H9 (cell line): ENCODE results near the gene HHIPL2. TPM values are rescaled to one million over a fixed set of nuclear protein-coding genes. Genes with fewer than 3 reads are reported as not detected.
A peak's percentile ranks its signal among the peaks of the same experiment; 100 is the strongest.

Experiments used
- DNase-seq: peaks from one replicate; pipeline ENCODE4 v3.0.0-alpha.2; 2017
- H2AFZ ChIP-seq: one replicate; pipeline ENCODE4 v1.6.1; 2013; ENCODE audit warnings: mild to moderate bottlenecking, low read length, control low read depth, moderate library complexity
- H2AK5ac ChIP-seq: 2 replicates; pipeline ENCODE4 v1.6.1; 2013; ENCODE audit warnings: low read length, control low read depth, mixed read lengths; ENCODE audit not compliant: insufficient read length
- H2BK120ac ChIP-seq: one replicate; pipeline ENCODE4 v1.6.1; 2013; ENCODE audit warnings: low read depth, mild to moderate bottlenecking, low read length, control low read depth, inconsistent platforms; ENCODE audit not compliant: poor library complexity, severe bottlenecking
- H2BK12ac ChIP-seq: 2 replicates; pipeline ENCODE4 v1.6.1; 2013; ENCODE audit warnings: low read length, control low read depth, mixed read lengths, low read depth; ENCODE audit not compliant: insufficient read length
- H2BK15ac ChIP-seq: 2 replicates; pipeline ENCODE4 v1.6.1; 2013; ENCODE audit warnings: low read depth, low read length, control low read depth
- H2BK20ac ChIP-seq: one replicate; pipeline ENCODE4 v1.6.1; 2013; ENCODE audit warnings: low read depth, mild to moderate bottlenecking, low read length, control low read depth, inconsistent platforms; ENCODE audit not compliant: poor library complexity, severe bottlenecking
- H2BK5ac ChIP-seq: 2 replicates; pipeline ENCODE4 v1.6.1; 2013; ENCODE audit warnings: low read length, control low read depth, mixed read lengths; ENCODE audit not compliant: insufficient read length
- H3K14ac ChIP-seq: 2 replicates; pipeline ENCODE4 v1.6.1; 2013; ENCODE audit warnings: low read length, control low read depth; ENCODE audit not compliant: insufficient read depth
- H3K18ac ChIP-seq: 2 replicates; pipeline ENCODE4 v1.6.1; 2013; ENCODE audit warnings: low read depth, mild to moderate bottlenecking, mixed read lengths, low read length, control low read depth; ENCODE audit not compliant: insufficient read length
- H3K23ac ChIP-seq: 2 replicates; pipeline ENCODE4 v1.6.1; 2013; ENCODE audit warnings: low read length, control low read depth, mixed read lengths, low read depth; ENCODE audit not compliant: insufficient read length
- H3K23me2 ChIP-seq: 2 replicates; pipeline ENCODE4 v1.6.1; 2013; ENCODE audit warnings: low read depth, mild to moderate bottlenecking, mixed read lengths, low read length, control low read depth; ENCODE audit not compliant: insufficient read length, poor library complexity, severe bottlenecking
- H3K27ac ChIP-seq: 2 replicates; pipeline ENCODE4 v1.5.1; 2013; ENCODE audit warnings: low read length, control low read depth, mixed read lengths, low read depth; ENCODE audit not compliant: insufficient read length
- H3K27me3 ChIP-seq: 2 replicates; pipeline ENCODE4 v1.6.1; 2013; ENCODE audit warnings: low read length, control low read depth, inconsistent platforms; ENCODE audit not compliant: insufficient read depth
- H3K4ac ChIP-seq: 2 replicates; pipeline ENCODE4 v1.6.1; 2013; ENCODE audit warnings: low read depth, mild to moderate bottlenecking, control low read depth, inconsistent platforms, low read length, moderate library complexity
- H3K4me1 ChIP-seq: 2 replicates; pipeline ENCODE4 v1.6.1; 2013; ENCODE audit warnings: low read length, control low read depth, inconsistent platforms; ENCODE audit not compliant: insufficient read depth
- H3K4me2 ChIP-seq: 2 replicates; pipeline ENCODE4 v1.6.1; 2013; ENCODE audit warnings: low read length, control low read depth, mixed read lengths; ENCODE audit not compliant: insufficient read length, insufficient read depth
- H3K56ac ChIP-seq: 2 replicates; pipeline ENCODE4 v1.6.1; 2013; ENCODE audit warnings: low read depth, mild to moderate bottlenecking, mixed read lengths, low read length, control low read depth; ENCODE audit not compliant: insufficient read length
- H3K79me1 ChIP-seq: 2 replicates; pipeline ENCODE4 v1.6.1; 2013; ENCODE audit warnings: low read depth, mild to moderate bottlenecking, moderate library complexity, low read length, control low read depth, inconsistent platforms; ENCODE audit not compliant: insufficient read depth, poor library complexity, severe bottlenecking
- H3K79me2 ChIP-seq: 2 replicates; pipeline ENCODE4 v1.6.1; 2013; ENCODE audit warnings: low read length, control low read depth, inconsistent platforms; ENCODE audit not compliant: insufficient read depth
- H3K9ac ChIP-seq: 2 replicates; pipeline ENCODE4 v1.6.1; 2013; ENCODE audit warnings: low read length, control low read depth, mixed read lengths; ENCODE audit not compliant: insufficient read length; ENCODE audit errors: extremely low read depth
- H3K9me3 ChIP-seq: one replicate; pipeline ENCODE4 v1.6.1; 2013; ENCODE audit warnings: low read depth, low read length, inconsistent platforms; ENCODE audit not compliant: control insufficient read depth
- H3T11ph ChIP-seq: one replicate; pipeline ENCODE4 v1.6.1; 2013; ENCODE audit warnings: mild to moderate bottlenecking, low read length, control low read depth, inconsistent platforms
- H4K20me1 ChIP-seq: one replicate; pipeline ENCODE4 v1.6.1; 2013; ENCODE audit not compliant: control insufficient read depth, insufficient read length, insufficient read depth
- H4K5ac ChIP-seq: 2 replicates; pipeline ENCODE4 v1.6.1; 2013; ENCODE audit warnings: low read depth, mild to moderate bottlenecking, mixed read lengths, low read length, control low read depth; ENCODE audit not compliant: insufficient read length
- H4K8ac ChIP-seq: replicated peaks from 2 replicates; pipeline ENCODE4 v1.6.1; 2013; ENCODE audit warnings: low read length, control low read depth, mixed read lengths, low read depth; ENCODE audit not compliant: insufficient read length
- H4K91ac ChIP-seq: 2 replicates; pipeline ENCODE4 v1.6.1; 2013; ENCODE audit warnings: low read depth, mild to moderate bottlenecking, moderate library complexity, mixed read lengths, low read length, control low read depth; ENCODE audit not compliant: insufficient read length
- H3K27ac Mint-ChIP-seq, 3 experiments: 2 replicates in 2 of 3; 3 replicates in 1 of 3; pipeline ENCODE4 v1.8.0; 2020 to 2021; ENCODE audit warnings: mixed read lengths in 3 of 3, mild to moderate bottlenecking in 1 of 3, moderate library complexity in 1 of 3
- H3K27me3 Mint-ChIP-seq: 2 replicates; pipeline ENCODE4 v1.8.0; 2021; ENCODE audit warnings: low read depth, mild to moderate bottlenecking, moderate library complexity, mixed read lengths
- H3K36me3 Mint-ChIP-seq, 3 experiments: 2 replicates in 2 of 3; 3 replicates in 1 of 3; pipeline ENCODE4 v1.8.0; 2020 to 2021; ENCODE audit warnings: low read depth in 3 of 3, mixed read lengths in 3 of 3; ENCODE audit not compliant: insufficient read depth in 1 of 3
- H3K4me1 Mint-ChIP-seq, 2 experiments: 2 replicates each; pipeline ENCODE4 v1.8.0; 2020; ENCODE audit warnings: mixed read lengths in 2 of 2
- H3K4me3 Mint-ChIP-seq, 2 experiments: 2 replicates in 1 of 2; 3 replicates in 1 of 2; pipeline ENCODE4 v1.8.0; 2020 to 2021; ENCODE audit warnings: mild to moderate bottlenecking in 2 of 2, mixed read lengths in 2 of 2, moderate library complexity in 1 of 2
- H3K9me3 Mint-ChIP-seq, 2 experiments: 2 replicates in 1 of 2; 3 replicates in 1 of 2; pipeline ENCODE4 v1.8.0; 2020; ENCODE audit warnings: mild to moderate bottlenecking in 2 of 2, mixed read lengths in 2 of 2, moderate library complexity in 1 of 2
- CTCF ChIP-seq: fragments of 200-600 bp; sonication (generic); conservative IDR thresholded peaks from 3 replicates; pipeline ENCODE4 v1.8.0; 2021; ENCODE audit warnings: antibody characterized with exemption, mild to moderate bottlenecking
- WGBS: extraction: QIAGEN DNeasy Blood & Tissue Kit; methylation state at CpG from one replicate; pipeline ENCODE4 v1.1.7; 2013; ENCODE audit warnings: missing lambda C conversion rate, low lambda C conversion rate, mixed read lengths; ENCODE audit not compliant: insufficient read length; ENCODE audit errors: extremely low coverage; 5-methylcytosine and 5-hydroxymethylcytosine counted together
- total RNA-seq: library from RNA; stranded (reverse); gene quantifications from 2 replicates; pipeline ENCODE4 v1.2.1, GENCODE V29; 2021

Gene HHIPL2
- total RNA-seq, 1 experiment from 2014 or later: 0.39 TPM

DNA sequence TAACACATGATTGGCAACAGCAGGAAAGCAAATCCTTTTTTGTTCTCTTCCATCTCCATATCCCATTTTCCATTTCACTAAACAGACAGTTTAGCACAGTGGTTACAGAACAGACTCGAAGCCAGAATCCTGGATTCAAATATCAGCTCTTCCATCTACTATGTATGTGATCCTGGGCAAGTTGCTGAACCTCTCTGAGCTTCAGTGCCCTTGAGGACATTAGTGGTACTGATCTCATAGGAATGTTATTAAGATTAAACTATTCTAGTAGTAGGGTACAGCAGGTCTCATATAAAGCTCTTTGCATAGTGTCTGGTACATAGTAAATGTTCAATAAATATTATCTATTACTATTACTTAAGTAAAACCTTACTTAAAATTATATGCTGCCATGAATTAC lies 13.8 kb upstream of the HHIPL2 start:
- H3K56ac ChIP-seq: no peak overlapping the region
- no CpG with 5 or more reads among the region's 1 CpG for WGBS
- no peaks in the 10 kb centered on the region for H3K79me1 ChIP-seq
- H2AFZ ChIP-seq: no peak overlapping the region
- no peak overlapping the region for H3K18ac ChIP-seq
- no peak overlapping the region for H2BK20ac ChIP-seq
- H3K9me3 Mint-ChIP-seq: no peaks in the 10 kb centered on the region
- H3K27ac Mint-ChIP-seq: no peak overlapping the region
- no peaks in the 10 kb centered on the region for H3K27me3 ChIP-seq
- H3K14ac ChIP-seq: no peak overlapping the region
- no peak for DNase-seq
- H2AK5ac ChIP-seq: no peak overlapping the region
- H3K4me2 ChIP-seq: no peak overlapping the region
- no peaks in the 10 kb centered on the region for H3K27me3 Mint-ChIP-seq
- no peak overlapping the region for H3K9ac ChIP-seq
- H2BK15ac ChIP-seq: no peak overlapping the region
- H2BK5ac ChIP-seq: no peak overlapping the region
- no peak overlapping the region for H3K23ac ChIP-seq
- H3K4me1 ChIP-seq: no peaks in the 10 kb centered on the region
- H3K36me3 Mint-ChIP-seq: peaks cover 2 to 39% (median 28%) of the 10 kb centered on the region in 3 experiments; a peak in 6 of 7 replicates
- TF ChIP-seq CTCF: peak; percentile 34; the same call in 1 of the 3 replicates
- H4K8ac ChIP-seq: no peak overlapping the region
- H3K4me1 Mint-ChIP-seq: no peaks in the 10 kb centered on the region
- no peaks in the 10 kb centered on the region for H3K79me2 ChIP-seq
- no peak overlapping the region for H3K27ac ChIP-seq
- no peak overlapping the region for H2BK120ac ChIP-seq
- no peaks in the 10 kb centered on the region for H3K23me2 ChIP-seq
- no peaks in the 10 kb centered on the region for H3K9me3 ChIP-seq
- H4K91ac ChIP-seq: no peak overlapping the region
- no peaks in the 10 kb centered on the region for H4K20me1 ChIP-seq
- H3T11ph ChIP-seq: no peak overlapping the region
- no peak overlapping the region for H2BK12ac ChIP-seq
- H3K4me3 Mint-ChIP-seq: no peak overlapping the region
- H4K5ac ChIP-seq: no peak overlapping the region
- no peak overlapping the region for H3K4ac ChIP-seq
